Inferior parietal cortex (tissue), 1 donor: ENCODE data around the gene LRRTM2.

Source experiments
- DNase-seq: peaks from one replicate; pipeline ENCODE4 v3.0.0-alpha.2; 2016; ENCODE audit errors: extremely low spot score

Gene LRRTM2

DNA sequence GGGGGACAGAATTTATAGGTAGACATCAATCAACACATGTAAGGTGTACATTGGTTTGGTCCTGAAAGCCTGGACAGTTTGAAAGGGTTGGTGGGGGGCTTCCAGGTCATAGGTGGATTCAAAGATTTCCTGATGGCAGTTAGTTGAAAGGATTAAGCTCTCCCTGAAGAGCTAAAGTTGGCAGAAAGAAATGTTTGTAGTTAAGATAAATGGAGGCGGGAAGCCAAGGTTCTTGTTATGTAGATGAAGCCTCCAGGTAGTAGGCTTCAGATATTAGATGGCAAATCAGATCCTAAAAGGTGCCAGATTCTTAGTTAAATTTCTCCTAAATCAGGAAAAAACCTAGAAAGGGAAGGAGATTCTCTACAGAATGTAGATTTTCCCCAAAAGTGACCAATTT is 9.0 kb upstream of the LRRTM2 start:
- no peak for DNase-seq

DNA sequence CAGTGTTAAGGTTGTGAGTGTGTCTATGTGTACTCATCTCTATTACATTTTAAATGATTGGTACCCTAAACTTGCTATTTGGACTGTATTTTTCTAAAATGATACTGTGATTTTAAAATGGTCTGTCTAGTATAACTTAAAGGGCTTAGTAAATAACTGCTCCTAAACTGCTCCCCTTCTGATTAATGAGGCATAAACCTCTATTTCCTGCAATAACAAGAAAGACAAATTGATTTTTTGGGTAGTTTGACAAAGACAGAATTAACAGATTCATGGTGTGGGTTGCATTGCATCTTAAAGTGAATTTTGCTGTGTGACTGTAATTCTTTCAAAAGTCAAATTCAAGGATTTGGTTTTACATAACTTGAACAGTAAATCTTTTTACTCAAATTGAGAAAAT is 8.1 kb upstream of the LRRTM2 start:
- DNase-seq: no peak

DNA sequence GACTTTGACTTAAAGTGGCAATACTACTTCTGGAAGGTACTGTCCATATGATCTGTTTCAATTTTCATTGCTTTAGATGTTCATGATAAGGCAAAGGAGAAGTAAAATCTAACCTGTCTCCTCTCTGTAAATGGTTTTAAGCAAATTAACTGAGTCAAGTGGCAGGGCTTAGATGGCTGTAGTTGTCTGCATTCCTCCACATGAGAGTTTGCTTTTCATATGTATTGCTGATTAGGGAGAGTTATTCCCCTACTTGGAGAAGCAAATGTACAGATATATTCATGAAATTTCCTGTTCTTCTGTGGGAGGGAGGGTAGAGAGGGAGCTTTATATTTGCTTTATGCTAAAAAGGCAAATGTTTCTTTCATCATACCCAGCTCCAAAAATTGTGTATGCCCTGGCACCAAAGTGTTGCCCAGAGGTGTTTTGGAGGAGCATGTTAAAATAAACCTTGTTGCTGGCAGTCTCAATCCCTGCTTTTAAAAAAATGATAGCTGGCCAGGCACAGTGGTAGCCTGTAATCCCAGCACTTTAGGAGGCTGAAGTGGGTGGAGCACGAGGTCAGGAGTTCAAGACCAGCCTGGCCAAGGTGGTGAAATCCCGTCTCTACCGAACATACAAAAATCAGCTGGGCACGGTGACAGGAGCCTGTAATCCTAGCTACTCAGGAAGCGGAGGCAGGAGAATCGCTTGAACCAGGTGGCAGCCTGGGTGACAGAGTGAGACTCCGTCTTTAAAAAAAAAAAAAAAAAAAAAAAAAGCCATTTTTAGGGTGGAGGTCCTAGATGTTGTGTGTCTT is 3.5 kb upstream of the LRRTM2 start:
- DNase-seq: no peak

DNA sequence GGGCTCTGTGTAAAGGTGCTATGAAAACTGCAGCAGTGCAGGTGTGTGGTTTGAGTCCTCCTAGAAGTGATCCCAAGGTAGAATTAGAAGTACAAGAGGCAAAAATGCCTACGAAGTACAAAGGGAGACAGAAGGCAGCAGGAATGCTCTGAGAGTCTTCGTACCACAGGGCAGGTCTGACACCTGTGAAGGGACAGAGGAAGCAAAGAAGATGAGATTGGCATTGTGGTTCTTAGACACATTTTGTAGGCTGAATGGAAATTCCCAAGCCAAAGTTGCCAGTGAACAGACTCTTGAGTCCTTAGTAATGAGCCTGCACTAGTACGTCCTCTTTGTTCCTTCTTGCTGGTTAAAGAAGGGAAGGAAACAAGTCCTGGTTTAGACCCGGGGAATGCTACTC is 1.7 kb upstream of the LRRTM2 start:
- no peak for DNase-seq

DNA sequence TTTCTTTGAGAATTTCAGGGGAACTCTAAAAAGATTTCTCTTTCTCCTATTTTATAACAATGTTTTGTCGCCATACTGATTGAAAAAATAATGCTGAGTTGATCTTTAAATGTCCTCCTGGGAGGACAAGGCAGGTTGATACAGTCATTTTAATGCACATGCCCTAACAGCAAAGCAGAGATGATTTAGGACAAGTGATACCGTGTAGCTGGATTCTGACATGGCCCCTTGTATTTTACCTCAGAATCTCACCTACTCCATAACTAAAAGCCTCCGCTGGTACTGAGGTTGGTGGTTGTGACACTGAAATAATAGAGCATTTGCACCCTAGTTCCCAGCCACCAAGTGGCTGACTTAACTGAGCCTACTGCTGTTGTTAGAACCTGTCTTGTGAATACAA is 811 bp upstream of the LRRTM2 start:
- DNase-seq: peak; percentile 45

DNA sequence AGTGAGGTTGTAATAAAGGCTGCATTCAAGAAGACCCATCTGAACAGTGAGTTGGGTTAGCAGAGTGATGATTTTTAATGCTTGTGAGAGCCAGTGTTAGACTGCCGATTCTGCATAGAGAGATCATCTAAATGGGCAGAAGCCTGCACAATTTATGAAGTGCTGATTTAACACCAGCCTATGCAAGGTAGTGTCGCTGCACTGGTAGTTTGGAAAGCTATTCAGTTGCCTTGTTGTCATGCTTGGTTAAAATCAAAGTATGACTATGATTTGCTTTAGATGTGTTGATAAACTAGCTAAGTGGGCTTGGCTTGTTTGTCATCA is 379 bp upstream of the LRRTM2 start:
- DNase-seq: no peak

DNA sequence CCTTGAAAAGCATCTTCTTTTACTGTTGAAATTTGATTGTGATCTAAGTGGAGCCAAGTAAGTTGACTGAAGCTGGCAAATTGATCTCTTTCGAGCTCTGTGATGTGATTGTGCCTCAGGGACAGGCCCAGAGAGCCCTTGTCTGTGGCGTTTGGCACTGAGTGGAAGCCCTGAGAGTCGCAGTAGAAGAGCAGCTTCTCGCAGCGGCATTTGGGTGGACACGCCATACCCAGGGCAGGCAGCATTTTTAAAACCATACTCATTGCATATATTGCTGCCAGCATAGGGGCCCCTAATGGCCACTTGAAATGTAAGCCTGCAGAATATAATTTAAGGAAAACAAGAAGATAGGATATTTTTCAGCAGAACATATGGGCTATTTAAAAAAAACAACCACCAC is 894 bp downstream of the LRRTM2 start:
- no peak for DNase-seq

DNA sequence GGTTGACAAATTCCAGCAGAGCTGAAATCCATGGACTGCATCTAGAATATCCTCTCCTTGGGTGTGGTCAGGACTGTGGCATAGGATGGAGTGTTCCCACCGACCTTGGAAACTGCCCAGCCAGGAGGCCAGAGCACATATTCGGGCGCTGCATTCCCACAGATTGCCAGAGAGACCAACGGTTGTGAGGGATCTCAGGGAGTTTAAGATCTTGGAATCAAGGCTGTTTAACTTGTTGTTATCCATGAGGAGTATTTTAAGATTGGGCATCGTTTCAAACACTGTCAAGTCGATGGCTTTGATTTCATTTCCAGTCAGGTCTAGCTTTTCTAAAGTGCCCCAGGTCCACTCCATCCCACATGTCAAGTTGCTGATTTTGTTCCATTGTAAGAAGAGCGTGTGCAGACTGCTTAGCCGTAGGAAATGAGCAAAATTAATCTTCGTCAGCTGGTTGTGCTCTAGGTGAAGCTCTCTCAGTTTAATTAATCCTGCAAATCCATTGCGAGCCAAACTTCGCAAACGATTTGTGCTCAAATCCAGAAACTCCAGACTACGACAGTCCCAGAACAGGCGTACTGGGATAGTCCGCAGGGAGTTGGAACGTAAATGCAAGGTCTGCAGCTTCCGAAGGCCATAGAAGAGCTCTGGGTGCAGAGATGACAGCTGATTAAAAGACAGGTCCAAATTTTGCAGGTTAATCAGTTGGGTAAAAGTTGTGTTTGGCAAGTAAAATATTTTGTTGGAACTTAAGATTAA is 1.5 kb downstream of the LRRTM2 start:
- peak; percentile 72 for DNase-seq

DNA sequence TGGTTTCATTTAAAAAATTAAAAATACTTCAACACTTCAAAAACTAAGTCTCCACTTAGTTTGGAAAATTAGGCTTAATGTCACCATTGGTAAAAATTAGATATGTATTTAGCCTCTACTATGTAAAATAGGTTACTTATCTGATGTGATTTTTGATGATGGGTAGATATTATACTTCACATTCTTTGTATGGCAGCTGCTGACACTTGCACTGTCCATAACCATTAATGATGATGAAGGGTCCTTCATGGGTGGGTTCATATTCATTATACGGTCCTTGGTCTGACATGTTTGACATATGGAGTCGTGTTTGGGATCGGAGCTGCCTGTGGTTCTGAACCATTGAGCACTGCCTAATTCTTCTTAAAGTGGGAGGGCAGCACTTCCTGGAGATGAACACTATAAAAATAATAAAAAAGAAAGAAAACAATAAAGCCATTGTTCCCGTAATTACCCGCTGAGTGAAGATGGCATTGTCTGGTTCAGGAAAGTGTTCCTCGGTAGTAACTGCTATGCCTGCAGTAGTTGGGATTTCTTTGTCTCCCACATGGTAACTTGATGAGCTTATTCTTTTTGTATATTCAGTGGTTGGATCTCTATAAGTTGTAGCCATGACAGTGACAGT is 2.2 kb downstream of the LRRTM2 start:
- DNase-seq: peak; percentile 64

DNA sequence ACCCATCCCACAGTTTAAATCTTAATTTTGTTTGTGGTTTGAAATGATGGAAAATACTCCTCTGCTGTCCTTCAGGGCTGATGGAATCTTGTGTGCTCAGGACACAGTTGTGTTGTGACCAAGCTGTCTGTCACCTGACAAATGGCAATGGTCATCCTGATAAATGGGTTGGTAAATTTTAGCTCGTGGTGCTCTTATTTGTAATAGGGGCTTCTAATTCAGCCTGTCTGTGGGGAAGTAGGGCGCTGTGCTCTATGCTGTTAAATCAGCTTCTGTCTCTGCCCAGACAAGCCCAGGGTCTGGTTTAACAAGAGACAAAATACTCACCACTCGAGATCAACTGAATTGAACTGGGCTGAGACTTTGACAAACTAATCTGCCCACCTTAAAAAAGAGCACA is 4.5 kb downstream of the LRRTM2 start:
- DNase-seq: peak; percentile 64

DNA sequence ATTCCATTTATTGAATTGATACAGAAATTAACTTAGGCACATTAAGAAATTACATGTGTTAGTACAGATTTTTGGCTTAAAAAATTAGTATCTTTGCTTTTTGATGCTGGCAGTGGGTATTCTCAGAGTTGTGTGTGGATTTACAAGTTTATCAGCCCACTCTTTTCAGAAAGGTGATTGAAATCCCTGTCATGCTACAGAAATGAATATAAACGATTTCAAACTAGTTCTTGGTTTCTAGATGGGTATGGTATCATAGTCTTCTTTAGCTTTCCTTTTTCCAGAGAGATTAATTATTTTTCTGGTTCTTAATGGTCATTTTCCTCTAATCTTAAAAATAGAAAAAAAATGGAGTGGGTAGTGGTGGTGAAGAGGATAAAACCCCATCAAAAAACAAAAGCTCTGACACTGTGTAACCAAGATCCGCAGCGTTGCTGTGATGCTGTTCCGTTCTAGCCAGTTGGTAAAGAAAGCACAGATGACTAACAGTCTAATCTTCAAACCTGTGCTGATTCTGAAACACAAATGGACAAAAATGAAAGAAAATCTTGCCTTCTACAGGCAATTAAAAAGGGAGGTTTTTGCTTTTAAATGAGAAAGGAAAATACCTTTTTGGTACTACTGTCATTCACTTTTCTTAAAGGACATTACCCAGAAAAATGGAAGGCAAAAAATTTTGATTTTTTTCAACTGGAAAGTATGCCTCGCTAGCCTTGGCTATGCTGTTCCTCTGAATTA is 5.2 kb downstream of the LRRTM2 start:
- peak; percentile 60 for DNase-seq

DNA sequence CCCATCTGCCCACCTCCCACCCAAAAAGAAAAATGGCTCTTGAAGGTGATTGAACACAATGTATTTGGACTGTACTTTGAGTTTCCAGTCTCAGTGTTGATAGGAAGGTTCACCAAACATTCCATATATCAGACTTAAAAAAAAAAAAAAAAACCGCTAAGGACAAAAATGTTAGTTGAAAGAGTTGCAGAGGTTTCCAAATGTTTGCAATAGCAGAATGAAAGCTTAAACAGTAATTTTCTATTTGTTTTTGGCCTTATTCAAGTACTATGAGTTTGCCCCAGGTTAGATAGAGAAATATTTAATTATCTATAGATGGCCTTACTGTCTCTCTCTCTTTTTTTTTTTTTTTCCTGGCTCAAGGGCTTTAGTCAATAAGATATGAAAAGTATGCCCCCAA is 6.1 kb downstream of the LRRTM2 start:
- no peak for DNase-seq

DNA sequence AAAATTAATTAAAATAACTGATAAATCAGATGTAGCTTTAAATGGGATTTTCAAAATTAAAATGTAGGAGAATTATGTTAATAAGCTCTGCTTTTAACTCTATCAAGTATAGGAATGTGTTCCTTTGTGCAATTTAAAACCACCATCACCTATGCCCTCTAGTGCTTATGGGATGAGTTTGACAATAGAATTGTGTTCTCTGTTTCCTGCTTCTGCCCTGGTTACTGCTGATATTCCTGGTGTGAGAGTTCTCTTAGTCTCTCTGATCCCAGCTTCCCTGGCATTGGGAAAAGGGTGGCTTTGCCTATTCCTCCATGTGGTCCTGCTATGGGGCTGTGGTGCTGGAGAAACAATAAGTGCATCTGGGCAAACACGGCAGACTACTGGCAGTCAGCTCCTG is 8.1 kb downstream of the LRRTM2 start:
- DNase-seq: no peak

DNA sequence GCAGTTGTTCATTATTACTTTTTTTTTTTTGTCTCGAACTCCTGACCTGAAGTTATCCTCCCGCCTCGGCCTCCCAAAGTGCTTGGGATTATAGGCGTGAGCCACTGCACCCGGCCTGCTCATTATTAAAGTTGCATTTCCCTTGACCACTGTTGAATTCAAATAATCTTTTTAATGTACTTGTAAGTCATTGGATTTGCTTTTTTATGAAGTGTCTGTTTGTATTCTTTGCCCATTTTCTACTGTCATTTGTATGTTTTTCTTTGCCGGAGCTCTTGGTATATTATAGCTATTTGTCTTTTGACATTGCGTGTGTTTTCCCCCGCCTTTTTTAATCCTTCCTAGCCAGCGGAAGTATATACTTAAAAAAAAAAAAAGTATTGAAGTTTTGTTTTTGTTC is 22.0 kb downstream of the LRRTM2 start:
- DNase-seq: no peak

DNA sequence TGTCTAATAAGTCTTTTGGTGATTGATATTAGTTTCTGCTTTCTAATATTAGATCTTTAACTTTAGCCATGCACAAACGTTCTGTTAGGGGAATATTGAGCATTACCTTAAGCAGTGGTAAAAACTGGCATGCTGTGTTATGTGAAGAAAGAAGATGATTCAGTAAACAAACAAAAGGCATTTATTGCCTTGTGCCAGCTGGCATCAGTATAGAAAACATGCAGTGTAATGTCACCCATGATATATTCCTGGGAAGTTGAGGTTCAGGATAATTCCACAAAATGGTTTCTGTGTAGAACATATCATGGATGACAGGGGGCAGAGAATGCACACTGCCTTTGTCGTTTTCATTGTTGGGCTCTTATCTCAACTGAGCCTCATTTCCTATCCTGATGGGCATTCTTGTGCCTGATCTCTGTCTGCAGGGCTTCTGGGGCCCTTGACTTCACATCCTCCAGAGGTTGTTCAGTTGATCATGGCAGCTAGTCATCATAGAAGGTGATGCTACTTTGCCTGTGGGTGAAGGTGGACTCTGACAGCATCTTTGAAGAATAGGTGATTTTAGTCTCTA is 24.2 kb downstream of the LRRTM2 start:
- no peak for DNase-seq

DNA sequence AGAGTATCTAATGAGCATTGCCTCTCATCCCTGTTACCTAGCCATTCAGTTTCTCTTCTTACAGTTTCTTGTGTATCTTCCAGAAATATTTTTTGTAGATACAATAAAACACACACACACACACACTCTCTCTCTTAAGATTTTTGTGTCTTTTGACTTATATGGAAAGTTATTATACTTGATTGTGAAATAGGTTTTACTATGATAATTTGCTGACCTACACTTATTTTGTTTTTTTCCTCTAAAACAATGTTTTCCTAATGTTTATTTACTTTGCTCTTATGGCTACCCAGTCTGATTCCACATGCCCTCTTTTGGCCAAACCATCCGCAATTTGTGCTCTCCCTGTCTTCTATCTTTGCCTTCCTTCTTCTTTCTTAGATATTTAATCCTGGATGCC is 25.3 kb downstream of the LRRTM2 start:
- DNase-seq: no peak

DNA sequence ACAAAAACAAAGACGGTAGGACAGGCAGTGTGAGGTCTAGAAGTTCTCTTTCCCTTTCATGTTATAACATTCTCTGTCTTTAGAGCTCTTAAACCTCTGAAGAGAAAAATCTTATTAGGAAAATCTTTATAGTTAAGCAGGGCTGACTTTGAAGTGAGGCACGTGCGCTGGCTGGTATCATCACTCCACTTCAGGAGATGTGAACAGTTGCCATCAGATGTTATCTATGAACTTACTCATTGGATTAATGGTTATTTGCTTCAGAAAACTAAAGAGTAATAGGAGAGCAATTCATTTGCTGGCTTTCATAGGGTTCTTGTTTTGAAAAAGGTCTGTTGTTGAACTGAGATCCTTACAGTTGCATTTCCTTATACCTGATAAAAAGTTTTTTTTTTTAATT is 25.7 kb downstream of the LRRTM2 start:
- DNase-seq: no peak

DNA sequence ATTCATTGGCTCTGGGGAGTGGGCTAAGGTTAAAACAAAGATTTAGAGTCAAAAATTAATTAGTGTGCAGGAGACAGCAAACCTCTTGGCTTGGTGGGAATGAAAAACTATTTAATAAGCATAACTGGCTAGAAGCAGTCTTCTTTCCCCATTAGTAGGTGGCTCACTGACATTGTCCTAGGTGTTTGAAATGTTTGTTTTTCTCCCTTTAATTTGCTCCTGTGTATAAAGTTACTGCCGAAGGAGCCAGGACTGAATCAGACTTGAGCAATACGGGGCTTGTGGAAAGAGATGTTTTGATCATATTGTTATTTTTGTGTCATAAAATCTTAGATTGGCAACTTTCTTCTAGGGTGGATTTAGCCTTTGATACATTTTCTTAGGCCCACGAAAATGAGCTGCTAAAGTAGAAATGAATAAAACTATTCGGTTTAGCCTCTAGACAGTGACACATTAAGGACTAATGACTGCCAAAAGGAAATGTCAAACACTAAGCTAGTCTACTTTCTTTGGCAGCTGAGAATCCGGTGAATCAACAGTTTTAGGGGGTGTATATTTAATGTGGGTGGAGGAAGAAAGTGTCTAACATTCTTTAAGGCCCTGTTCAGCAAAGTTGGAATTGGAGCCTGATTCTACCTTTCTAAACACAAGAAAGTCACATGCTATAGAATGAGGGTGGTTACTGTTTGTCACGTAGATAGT is 30.2 kb downstream of the LRRTM2 start:
- no peak for DNase-seq

DNA sequence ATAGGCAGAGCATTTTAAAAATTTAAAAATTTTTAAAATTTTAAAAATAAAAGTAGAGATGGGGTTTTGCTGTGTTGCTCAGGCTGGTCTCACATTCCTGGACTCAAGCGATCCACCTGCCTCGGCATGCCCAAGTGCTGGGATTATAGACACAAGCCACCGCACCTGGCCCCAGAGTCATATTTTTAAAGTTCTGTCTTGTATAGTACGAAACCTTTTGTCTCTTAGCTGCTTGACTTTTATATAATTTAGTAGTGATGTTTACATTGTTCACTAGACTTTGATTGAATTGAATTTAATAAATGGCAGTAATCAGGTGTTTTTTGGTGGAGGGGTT is 31.0 kb downstream of the LRRTM2 start:
- no peak for DNase-seq

DNA sequence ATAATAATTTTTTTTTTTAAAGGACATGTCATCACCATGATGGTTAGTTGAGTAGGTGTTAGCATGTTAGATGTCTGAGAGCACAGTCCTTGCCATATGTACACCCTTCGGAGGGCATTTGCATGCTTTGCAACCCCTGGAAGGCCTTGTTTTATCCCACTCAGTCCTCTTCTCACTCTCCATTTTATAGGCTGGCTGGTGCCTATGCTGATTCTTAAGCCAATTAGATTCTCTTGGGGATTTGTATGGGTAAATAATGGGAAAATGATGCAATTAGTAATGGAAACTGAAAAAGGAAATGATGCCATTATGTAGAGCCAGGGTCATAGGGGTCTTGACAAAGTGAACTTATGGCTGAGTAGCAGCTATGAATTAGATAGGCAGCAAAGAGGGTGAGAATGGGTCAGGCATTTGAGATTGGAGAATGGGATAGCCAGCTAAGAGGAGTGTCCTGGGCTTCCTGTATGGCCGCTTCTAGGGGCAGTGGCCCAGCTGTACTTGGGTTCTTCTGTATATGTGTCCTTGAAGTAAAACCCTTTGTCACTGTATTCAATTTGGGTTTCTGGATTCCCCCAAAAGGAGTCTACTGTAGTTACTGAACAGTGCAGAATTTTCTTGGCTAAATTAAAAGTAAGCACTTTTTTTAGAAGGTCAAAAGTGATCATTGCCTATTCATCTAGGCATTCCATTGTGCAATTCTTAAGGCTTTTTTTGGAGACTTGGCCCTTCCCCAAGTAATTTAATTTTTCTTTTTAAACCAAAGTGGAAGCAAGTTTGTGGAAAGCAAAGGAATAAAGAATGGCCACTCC is 31.6 kb downstream of the LRRTM2 start:
- no peak for DNase-seq

DNA sequence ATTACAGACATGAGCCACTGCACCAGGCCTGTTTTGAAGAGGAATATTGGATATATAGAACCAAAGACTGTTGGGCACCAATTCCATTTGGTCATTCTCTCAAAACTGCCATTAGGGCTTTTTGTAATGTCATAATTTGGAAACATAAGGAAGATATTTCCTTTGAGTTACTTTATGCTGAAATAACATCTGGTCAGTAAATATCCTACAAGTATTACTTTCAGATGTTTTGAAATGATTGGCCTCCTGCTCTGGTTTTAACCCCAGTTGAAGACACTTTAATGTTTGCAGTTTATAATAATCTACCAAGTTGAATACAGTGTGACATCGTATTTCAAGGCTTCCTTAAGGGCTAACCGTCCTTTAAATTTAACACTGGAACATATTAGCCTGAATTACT is 33.6 kb downstream of the LRRTM2 start:
- no peak for DNase-seq
